Measurements from ENCODE around the gene TRAPPC2L. TPM values are rescaled to one million over a fixed set of nuclear protein-coding genes. Genes with fewer than 3 reads are reported as not detected.

The TRAPPC2L gene
- total RNA-seq, 1 donor from 2014 or later: 59.1 TPM

DNA sequence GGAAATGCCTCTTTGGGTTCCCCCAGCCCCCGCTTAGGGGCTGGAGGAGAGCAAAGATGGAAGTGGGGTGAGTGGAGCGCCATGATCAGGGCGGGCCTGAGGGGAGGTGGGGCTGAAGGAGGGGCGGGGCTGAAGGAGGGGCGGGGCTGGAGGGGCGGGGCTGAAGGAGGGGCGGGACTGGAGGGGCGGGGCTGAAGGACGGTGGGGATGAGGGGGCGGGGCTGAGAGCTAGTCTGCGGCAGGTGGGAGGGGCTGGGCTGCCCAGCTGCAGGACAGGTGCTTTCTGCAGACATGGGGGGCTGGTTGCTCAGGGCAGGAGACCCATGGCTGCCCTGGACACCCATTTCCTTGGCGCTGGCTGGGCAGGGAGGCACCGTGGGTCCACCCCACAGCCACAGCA is 48.6 kb downstream of the TRAPPC2L start:
- H3K9ac ChIP-seq (ENCODE audit: low read length): no peak overlapping the region
- H2AFZ ChIP-seq (ENCODE audit: low read depth, low read length): no peak overlapping the region
- Mint-ChIP-seq H3K27ac (ENCODE audit: unreplicated experiment) (no peak overlapping the region), H3K4me3 (ENCODE audit: unreplicated experiment) (no peak overlapping the region), H3K9me3 (ENCODE audit: unreplicated experiment) (no peaks in the 10 kb centered on the region), H3K27me3 (ENCODE audit: low read depth, unreplicated experiment) (peaks cover 13% of the 10 kb centered on the region), H3K4me1 (ENCODE audit: low read depth, unreplicated experiment) (peaks cover 6% of the 10 kb centered on the region), H3K36me3 (ENCODE audit: low read depth, unreplicated experiment) (no peaks in the 10 kb centered on the region)
- no peaks in the 10 kb centered on the region for H3K79me2 ChIP-seq (ENCODE audit: insufficient read depth, low read length)
- no peak overlapping the region for H3K27ac ChIP-seq (ENCODE audit: low read depth, low read length)
- no peaks in the 10 kb centered on the region for H3K27me3 ChIP-seq (ENCODE audit: insufficient read depth, low read length)
- no peaks in the 10 kb centered on the region for H3K36me3 ChIP-seq (ENCODE audit: insufficient read depth, low read length)
- FAIRE-seq (no peak), DNase-seq (ENCODE audit: low read depth) (no peak)
- H3K9me3 ChIP-seq (ENCODE audit: insufficient read depth, low read depth, low read length): no peaks in the 10 kb centered on the region
- peaks cover 3% of the 10 kb centered on the region for H3K4me1 ChIP-seq (ENCODE audit: insufficient read depth, low read length)
- H3K4me3 ChIP-seq (ENCODE audit: insufficient read depth, low read depth, low read length): no peak overlapping the region
- H4K20me1 ChIP-seq (ENCODE audit: insufficient read depth, low read length): no peaks in the 10 kb centered on the region
- no peak overlapping the region for H3K4me2 ChIP-seq (ENCODE audit: low read length)
- TF ChIP-seq EZH2 (IDR thresholded peaks at IDR 0.05; ENCODE audit: insufficient read depth, low read length): no peak
- TF ChIP-seq, protein P1, sequence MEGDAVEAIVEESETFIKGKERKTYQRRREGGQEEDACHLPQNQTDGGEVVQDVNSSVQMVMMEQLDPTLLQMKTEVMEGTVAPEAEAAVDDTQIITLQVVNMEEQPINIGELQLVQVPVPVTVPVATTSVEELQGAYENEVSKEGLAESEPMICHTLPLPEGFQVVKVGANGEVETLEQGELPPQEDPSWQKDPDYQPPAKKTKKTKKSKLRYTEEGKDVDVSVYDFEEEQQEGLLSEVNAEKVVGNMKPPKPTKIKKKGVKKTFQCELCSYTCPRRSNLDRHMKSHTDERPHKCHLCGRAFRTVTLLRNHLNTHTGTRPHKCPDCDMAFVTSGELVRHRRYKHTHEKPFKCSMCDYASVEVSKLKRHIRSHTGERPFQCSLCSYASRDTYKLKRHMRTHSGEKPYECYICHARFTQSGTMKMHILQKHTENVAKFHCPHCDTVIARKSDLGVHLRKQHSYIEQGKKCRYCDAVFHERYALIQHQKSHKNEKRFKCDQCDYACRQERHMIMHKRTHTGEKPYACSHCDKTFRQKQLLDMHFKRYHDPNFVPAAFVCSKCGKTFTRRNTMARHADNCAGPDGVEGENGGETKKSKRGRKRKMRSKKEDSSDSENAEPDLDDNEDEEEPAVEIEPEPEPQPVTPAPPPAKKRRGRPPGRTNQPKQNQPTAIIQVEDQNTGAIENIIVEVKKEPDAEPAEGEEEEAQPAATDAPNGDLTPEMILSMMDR (IDR thresholded peaks at IDR 0.05; ENCODE audit: insufficient read depth, low read depth, low read length): no peak

DNA sequence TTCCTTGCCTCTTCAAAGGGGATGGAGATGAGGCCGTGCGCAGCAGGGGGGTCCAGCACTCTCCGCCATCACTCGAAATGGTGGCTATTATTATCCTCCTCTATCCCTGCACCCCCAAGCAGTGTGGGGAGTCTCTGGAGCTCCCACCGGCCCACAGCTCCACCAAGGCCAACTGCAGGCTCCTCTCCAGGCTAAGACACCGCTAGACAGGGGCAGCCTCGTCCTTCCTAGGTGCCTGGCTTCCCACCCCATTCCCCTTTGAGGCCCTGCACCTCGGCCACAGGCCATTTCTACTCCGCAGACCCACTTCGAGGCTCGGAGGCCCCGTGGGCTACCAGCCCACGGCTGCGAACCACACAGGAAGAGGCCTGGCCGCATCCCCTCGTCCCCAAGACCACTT is 49.1 kb downstream of the TRAPPC2L start:
- no peaks in the 10 kb centered on the region for H3K9me3 ChIP-seq (ENCODE audit: insufficient read depth, low read depth, low read length)
- H3K4me1 Mint-ChIP-seq (ENCODE audit: low read depth, unreplicated experiment): peaks cover 6% of the 10 kb centered on the region
- no peaks in the 10 kb centered on the region for H3K27me3 ChIP-seq (ENCODE audit: insufficient read depth, low read length)
- TF ChIP-seq, protein P1 (IDR thresholded peaks at IDR 0.05; ENCODE audit: insufficient read depth, low read depth, low read length): no peak
- TF ChIP-seq EZH2 (IDR thresholded peaks at IDR 0.05; ENCODE audit: insufficient read depth, low read length): no peak
- FAIRE-seq (no peak), DNase-seq (ENCODE audit: low read depth) (no peak)
- peaks cover 5% of the 10 kb centered on the region for H3K4me1 ChIP-seq (ENCODE audit: insufficient read depth, low read length)
- no peaks in the 10 kb centered on the region for H3K9me3 Mint-ChIP-seq (ENCODE audit: unreplicated experiment)
- H3K27ac Mint-ChIP-seq (ENCODE audit: unreplicated experiment): no peak overlapping the region
- no peaks in the 10 kb centered on the region for H3K36me3 ChIP-seq (ENCODE audit: insufficient read depth, low read length)
- H3K4me3 Mint-ChIP-seq (ENCODE audit: unreplicated experiment): no peak overlapping the region
- H3K79me2 ChIP-seq (ENCODE audit: insufficient read depth, low read length): no peaks in the 10 kb centered on the region
- H4K20me1 ChIP-seq (ENCODE audit: insufficient read depth, low read length): no peaks in the 10 kb centered on the region
- H3K4me3 ChIP-seq (ENCODE audit: insufficient read depth, low read depth, low read length): no peak overlapping the region
- no peak overlapping the region for H3K27ac ChIP-seq (ENCODE audit: low read depth, low read length)
- no peak overlapping the region for H2AFZ ChIP-seq (ENCODE audit: low read depth, low read length)
- H3K27me3 Mint-ChIP-seq (ENCODE audit: low read depth, unreplicated experiment): peaks cover 15% of the 10 kb centered on the region
- H3K9ac ChIP-seq (ENCODE audit: low read length): no peak overlapping the region
- H3K36me3 Mint-ChIP-seq (ENCODE audit: low read depth, unreplicated experiment): no peaks in the 10 kb centered on the region
- H3K4me2 ChIP-seq (ENCODE audit: low read length): no peak overlapping the region

DNA sequence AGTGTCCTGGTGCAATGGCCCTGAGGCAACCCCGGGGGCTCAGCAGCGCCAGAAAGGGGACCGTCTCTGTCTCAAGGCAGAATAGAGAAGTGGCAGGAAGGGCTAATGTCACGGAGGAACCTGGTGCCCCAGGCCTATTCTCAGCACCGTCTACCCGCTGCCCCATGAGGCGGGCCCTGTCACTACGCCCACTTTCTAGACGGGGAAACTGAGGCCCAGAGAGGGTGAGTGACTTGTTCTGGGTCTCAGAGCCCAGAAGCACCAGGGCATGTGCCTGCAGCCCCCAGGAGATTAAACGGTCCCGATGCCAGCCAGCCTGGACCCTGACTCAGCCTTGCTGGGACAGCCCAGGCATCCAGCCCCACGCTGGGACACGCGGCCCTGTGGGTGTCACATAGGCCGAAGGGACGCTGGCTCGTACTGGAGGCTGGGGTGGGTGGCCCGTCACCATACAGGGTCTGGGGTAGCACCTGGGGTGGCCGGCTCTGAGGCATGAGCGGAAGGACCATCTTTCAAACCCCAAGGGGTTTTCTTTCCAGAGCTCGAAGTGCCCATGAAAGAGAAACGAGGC is 49.7 kb downstream of the TRAPPC2L start:
- Mint-ChIP-seq H3K4me3 (ENCODE audit: unreplicated experiment) (no peak overlapping the region), H3K9me3 (ENCODE audit: unreplicated experiment) (no peaks in the 10 kb centered on the region), H3K27me3 (ENCODE audit: low read depth, unreplicated experiment) (peaks cover 15% of the 10 kb centered on the region), H3K36me3 (ENCODE audit: low read depth, unreplicated experiment) (no peaks in the 10 kb centered on the region), H3K4me1 (ENCODE audit: low read depth, unreplicated experiment) (peaks cover 6% of the 10 kb centered on the region), H3K27ac (ENCODE audit: unreplicated experiment) (no peak overlapping the region)
- Histone ChIP-seq H3K4me3 (ENCODE audit: insufficient read depth, low read depth, low read length) (no peak overlapping the region), H3K9ac (ENCODE audit: low read length) (no peak overlapping the region), H3K9me3 (ENCODE audit: insufficient read depth, low read depth, low read length) (no peaks in the 10 kb centered on the region), H3K4me1 (ENCODE audit: insufficient read depth, low read length) (peaks cover 6% of the 10 kb centered on the region), H3K27me3 (ENCODE audit: insufficient read depth, low read length) (no peaks in the 10 kb centered on the region), H3K79me2 (ENCODE audit: insufficient read depth, low read length) (no peaks in the 10 kb centered on the region), H3K27ac (ENCODE audit: low read depth, low read length) (no peak overlapping the region), H2AFZ (ENCODE audit: low read depth, low read length) (no peak overlapping the region), H4K20me1 (ENCODE audit: insufficient read depth, low read length) (no peaks in the 10 kb centered on the region), H3K36me3 (ENCODE audit: insufficient read depth, low read length) (no peaks in the 10 kb centered on the region), H3K4me2 (ENCODE audit: low read length) (no peak overlapping the region)
- TF ChIP-seq EZH2 (IDR thresholded peaks at IDR 0.05; ENCODE audit: insufficient read depth, low read length): no peak
- TF ChIP-seq, protein P1 (IDR thresholded peaks at IDR 0.05; ENCODE audit: insufficient read depth, low read depth, low read length): no peak
- DNase-seq (ENCODE audit: low read depth) (no peak), FAIRE-seq (no peak)
